Esophagus squamous epithelium (tissue), 5 donors: ENCODE measurements around the gene TP53I11. TPM values are rescaled to one million over a fixed set of nuclear protein-coding genes. Genes with fewer than 3 reads are reported as not detected.

Source experiments
- DNase-seq: peaks from one replicate; lab custom pipeline; 2025; lab: John Stamatoyannopoulos, UW
- H3K27ac ChIP-seq, 4 donors: fragments of 200-600 bp; sonication (generic); one replicate each; pipeline ENCODE4 v1.5.1; 2016 to 2019; ENCODE audit warnings: mild to moderate bottlenecking in 1 of 4
- H3K27me3 ChIP-seq, 4 donors: fragments of 200-600 bp; sonication (generic); 1 replicate in 3 of 4; 2 replicates in 1 of 4; pipeline versions ENCODE4 v1.5.1 to v1.6.0; 2017 to 2021; ENCODE audit warnings: antibody characterized with exemption in 1 of 4
- H3K36me3 ChIP-seq, 3 donors: fragments of 200-600 bp; sonication (generic); one replicate each; pipeline ENCODE4 v1.5.1; 2016 to 2019
- H3K4me1 ChIP-seq, 3 donors: fragments of 200-600 bp; sonication (generic); one replicate each; pipeline ENCODE4 v1.5.1; 2017 to 2019
- H3K4me3 ChIP-seq, 4 donors: fragments of 200-600 bp; sonication (generic); 1 replicate in 3 of 4; 2 replicates in 1 of 4; pipeline ENCODE4 v1.5.1; 2016 to 2019; ENCODE audit warnings: mild to moderate bottlenecking in 2 of 4, moderate library complexity in 1 of 4
- H3K9me3 ChIP-seq, 3 donors: fragments of 200-600 bp; sonication (generic); one replicate each; pipeline ENCODE4 v1.5.1; 2016 to 2019
- CTCF ChIP-seq, 6 experiments: fragments of 450-650 bp in 4 of 6; fragments of 200-600 bp in 2 of 6; sonication (generic) in 2 of 6; IDR thresholded peaks; one replicate each; pipeline ENCODE4 v1.5.1; 2016 to 2019; ENCODE audit warnings: antibody characterized with exemption in 6 of 6, mild to moderate bottlenecking in 4 of 6, moderate library complexity in 4 of 6
- POLR2A ChIP-seq, 4 donors: fragments of 450-650 bp; IDR thresholded peaks; one replicate each; pipeline ENCODE4 v1.6.1; 2017; ENCODE audit warnings: antibody characterized with exemption in 4 of 4, mild to moderate bottlenecking in 4 of 4, moderate library complexity in 3 of 4
- WGBS, 2 donors: methylation state at CpG; one replicate each; pipeline ENCODE4 v1.1.5; 2018; 5-methylcytosine and 5-hydroxymethylcytosine counted together
- intact Hi-C: fragments of 100-400 bp; cut with DNase I; formaldehyde crosslinking; loops from one replicate; pipeline ENCODE4 v1.15.0; 2022
- total RNA-seq, 4 donors: library from RNA; depleted of rRNA; stranded (reverse); fragments of >200 nt; gene quantifications; one replicate each; pipeline ENCODE4 v1.1.0, GENCODE V29; 2016
- donor health status: DM: yes; HTN: yes; CAD: no.

Gene TP53I11
- total RNA-seq, 4 donors from 2014 or later = 27.3 to 32.1 (median 29.0) TPM

- Histone ChIP-seq H3K36me3 (no peaks in the 10 kb centered on the region), H3K4me3 (no peak overlapping the region), H3K4me1 (peaks cover 0 to 21% (median 11%) of the 10 kb centered on the region in 3 donors), H3K27me3 (peaks cover 0 to 18% (median 0%) of the 10 kb centered on the region in 4 donors), H3K27ac (peak overlapping the region; percentile 14 to 82 (median 70)), H3K9me3 (no peaks in the 10 kb centered on the region)
- WGBS, 2 donors = 81 to 95% methylated on average over 2 to 6 of the region's 7 CpGs
- intact Hi-C loops = loop anchor here (5.0 kb wide), 1 partner anchor 166 kb away; the partner anchor contains the start of gene TSPAN18
- TF ChIP-seq CTCF (IDR thresholded peaks at IDR 0.05) = no peak
- TF ChIP-seq POLR2A (IDR thresholded peaks at IDR 0.05) = no peak
- no peak for DNase-seq
Measured at GRCh38 chr11:44892843-44893242, 57.8 kb downstream of the TP53I11 start.

- peaks cover 0 to 6% (median 0%) of the 10 kb centered on the region in 4 donors for H3K27me3 ChIP-seq
- H3K9me3 ChIP-seq = no peaks in the 10 kb centered on the region
- DNase-seq = no peak
- TF ChIP-seq POLR2A (IDR thresholded peaks at IDR 0.05) = no peak
- no peak for TF ChIP-seq CTCF (IDR thresholded peaks at IDR 0.05)
- WGBS, 2 donors = no CpG with 5 or more reads among the region's 1 CpG
- H3K36me3 ChIP-seq = no peaks in the 10 kb centered on the region
- H3K4me1 ChIP-seq = peaks cover 0 to 42% (median 19%) of the 10 kb centered on the region in 3 donors
- intact Hi-C loops = no loop called here
- H3K4me3 ChIP-seq = no peak overlapping the region
- H3K27ac ChIP-seq = no peak overlapping the region
Measured at GRCh38 chr11:44889266-44889665, 61.4 kb downstream of the TP53I11 start.

- WGBS, 2 donors = 69 to 90% methylated on average over 3 of the region's 3 CpGs
- Histone ChIP-seq H3K36me3 (no peaks in the 10 kb centered on the region), H3K9me3 (no peaks in the 10 kb centered on the region), H3K4me3 (no peak overlapping the region), H3K27ac (peak overlapping the region in 3 of 4 donors; percentile 23 to 70 (median 69)), H3K4me1 (peaks cover 0 to 26% (median 12%) of the 10 kb centered on the region in 3 donors), H3K27me3 (peaks cover 0 to 9% (median 0%) of the 10 kb centered on the region in 4 donors)
- TF ChIP-seq POLR2A (IDR thresholded peaks at IDR 0.05) (no peak), CTCF (IDR thresholded peaks at IDR 0.05) (no peak)
- DNase-seq = no peak
- intact Hi-C loops = no loop called here
Measured at GRCh38 chr11:44887636-44888035, 63.0 kb downstream of the TP53I11 start.

- 37 to 53% methylated on average over 3 of the region's 3 CpGs for WGBS, 2 donors
- intact Hi-C loops = no loop called here
- no peaks in the 10 kb centered on the region for H3K9me3 ChIP-seq
- H3K4me3 ChIP-seq = no peak overlapping the region
- H3K27ac ChIP-seq = peak overlapping the region in 3 of 4 donors; percentile 63 to 73 (median 70)
- DNase-seq = no peak
- H3K27me3 ChIP-seq = peaks cover 0 to 13% (median 0%) of the 10 kb centered on the region in 4 donors
- no peak for TF ChIP-seq POLR2A (IDR thresholded peaks at IDR 0.05)
- no peaks in the 10 kb centered on the region for H3K36me3 ChIP-seq
- peaks cover 0 to 26% (median 12%) of the 10 kb centered on the region in 3 donors for H3K4me1 ChIP-seq
Measured at GRCh38 chr11:44886790-44887140, 63.9 kb downstream of the TP53I11 start.

GRCh38 chr11:44885919-44886789 is 64.5 kb downstream of the TP53I11 start:
- TF ChIP-seq CTCF (IDR thresholded peaks at IDR 0.05) = no peak
- TF ChIP-seq POLR2A (IDR thresholded peaks at IDR 0.05) = no peak
- peak overlapping the region in 3 of 4 donors; percentile 55 to 73 (median 70) for H3K27ac ChIP-seq
- WGBS, 2 donors = 69 to 79% methylated on average over 8 to 10 of the region's 13 CpGs

More at GRCh38 chr11:44885919-44886789, 64.5 kb downstream of the TP53I11 start:
- Histone ChIP-seq H3K36me3 (no peaks in the 10 kb centered on the region), H3K27me3 (peaks cover 0 to 18% (median 0%) of the 10 kb centered on the region in 4 donors), H3K9me3 (no peaks in the 10 kb centered on the region), H3K4me1 (peaks cover 0 to 26% (median 12%) of the 10 kb centered on the region in 3 donors), H3K4me3 (no peak overlapping the region)
- intact Hi-C loops = no loop called here
- no peak for DNase-seq
